PFSK-1 (cell line): ENCODE results near the gene MAD1L1.

Experiments used
- FOXP2 ChIP-seq: optimal IDR thresholded peaks from 2 replicates; pipeline ENCODE3; 2011; ENCODE audit warnings: borderline replicate concordance, control low read depth, inconsistent platforms; ENCODE audit not compliant: insufficient read depth; ENCODE audit errors: extremely low read length, extremely low read depth
- POLR2AphosphoS5 ChIP-seq: IDR thresholded peaks from 2 replicates; pipeline ENCODE4 v1.6.1; 2012; ENCODE audit warnings: low read depth, mild to moderate bottlenecking, control low read depth, low read length, moderate library complexity
- SIN3A ChIP-seq: IDR thresholded peaks from 2 replicates; pipeline ENCODE4 v1.6.1; 2012; ENCODE audit warnings: mild to moderate bottlenecking, low read length, moderate library complexity, borderline replicate concordance; ENCODE audit not compliant: insufficient read depth
- TAF1 ChIP-seq: IDR thresholded peaks from 2 replicates; pipeline ENCODE4 v1.6.1; 2012; ENCODE audit warnings: low read length, control low read depth, borderline replicate concordance; ENCODE audit not compliant: insufficient read depth
- TF ChIP-seq, protein P1 (sequence below), 2 experiments: IDR thresholded peaks; 2 replicates each; pipeline versions ENCODE4 v1.6.1 to v1.8.0; 2011 to 2012; ENCODE audit warnings: low read depth in 2 of 2, low read length in 2 of 2, control low read depth in 1 of 2, inconsistent platforms in 1 of 2, mild to moderate bottlenecking in 1 of 2, moderate library complexity in 1 of 2; ENCODE audit not compliant: insufficient read depth in 1 of 2

The MAD1L1 gene

DNA sequence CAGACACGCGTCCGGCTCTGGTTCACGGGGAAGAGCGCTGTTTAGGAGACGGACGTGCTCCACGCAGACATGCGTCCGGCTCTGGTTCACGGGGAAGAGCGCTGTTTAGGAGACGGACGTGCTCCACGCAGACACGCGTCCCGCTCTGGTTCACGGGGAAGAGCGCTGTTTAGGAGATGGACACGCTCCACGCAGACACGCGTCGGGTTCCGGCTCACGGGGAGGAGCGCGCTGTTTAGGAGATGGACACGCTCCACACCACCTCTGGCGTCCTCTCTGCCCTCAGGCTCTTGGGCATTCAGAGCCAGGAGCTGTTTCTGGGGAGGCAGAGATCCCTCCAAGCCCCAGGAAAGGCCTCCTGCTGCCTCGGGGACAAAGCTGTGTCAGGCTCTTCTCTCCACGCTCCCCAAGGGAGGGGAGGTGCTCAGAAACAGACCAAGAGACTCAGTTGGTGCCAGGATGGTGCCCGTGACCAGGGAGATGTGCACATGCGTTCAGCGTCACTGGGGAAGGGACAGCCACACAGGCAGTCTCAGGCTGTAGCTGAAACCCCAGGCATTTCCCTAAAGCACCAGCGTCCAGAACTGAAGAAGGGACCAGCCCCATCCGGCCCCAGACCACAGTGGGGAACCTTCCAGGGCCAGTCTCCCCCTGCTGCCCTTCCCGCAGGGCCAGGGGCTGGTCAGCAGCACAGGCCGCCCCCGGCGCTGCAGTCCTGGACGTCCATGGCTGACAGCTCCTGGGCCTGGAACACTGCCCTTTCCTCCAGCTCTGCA lies 387.0 kb downstream of the MAD1L1 start:
- TF ChIP-seq POLR2AphosphoS5 (no peak), FOXP2 (no peak), SIN3A (no peak), TAF1 (no peak)
- TF ChIP-seq, protein P1, sequence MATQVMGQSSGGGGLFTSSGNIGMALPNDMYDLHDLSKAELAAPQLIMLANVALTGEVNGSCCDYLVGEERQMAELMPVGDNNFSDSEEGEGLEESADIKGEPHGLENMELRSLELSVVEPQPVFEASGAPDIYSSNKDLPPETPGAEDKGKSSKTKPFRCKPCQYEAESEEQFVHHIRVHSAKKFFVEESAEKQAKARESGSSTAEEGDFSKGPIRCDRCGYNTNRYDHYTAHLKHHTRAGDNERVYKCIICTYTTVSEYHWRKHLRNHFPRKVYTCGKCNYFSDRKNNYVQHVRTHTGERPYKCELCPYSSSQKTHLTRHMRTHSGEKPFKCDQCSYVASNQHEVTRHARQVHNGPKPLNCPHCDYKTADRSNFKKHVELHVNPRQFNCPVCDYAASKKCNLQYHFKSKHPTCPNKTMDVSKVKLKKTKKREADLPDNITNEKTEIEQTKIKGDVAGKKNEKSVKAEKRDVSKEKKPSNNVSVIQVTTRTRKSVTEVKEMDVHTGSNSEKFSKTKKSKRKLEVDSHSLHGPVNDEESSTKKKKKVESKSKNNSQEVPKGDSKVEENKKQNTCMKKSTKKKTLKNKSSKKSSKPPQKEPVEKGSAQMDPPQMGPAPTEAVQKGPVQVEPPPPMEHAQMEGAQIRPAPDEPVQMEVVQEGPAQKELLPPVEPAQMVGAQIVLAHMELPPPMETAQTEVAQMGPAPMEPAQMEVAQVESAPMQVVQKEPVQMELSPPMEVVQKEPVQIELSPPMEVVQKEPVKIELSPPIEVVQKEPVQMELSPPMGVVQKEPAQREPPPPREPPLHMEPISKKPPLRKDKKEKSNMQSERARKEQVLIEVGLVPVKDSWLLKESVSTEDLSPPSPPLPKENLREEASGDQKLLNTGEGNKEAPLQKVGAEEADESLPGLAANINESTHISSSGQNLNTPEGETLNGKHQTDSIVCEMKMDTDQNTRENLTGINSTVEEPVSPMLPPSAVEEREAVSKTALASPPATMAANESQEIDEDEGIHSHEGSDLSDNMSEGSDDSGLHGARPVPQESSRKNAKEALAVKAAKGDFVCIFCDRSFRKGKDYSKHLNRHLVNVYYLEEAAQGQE (IDR thresholded peaks at IDR 0.05; ENCODE audit: insufficient read depth in 1 of 2, low read depth in 2 of 2, low read length in 2 of 2) = no peak

DNA sequence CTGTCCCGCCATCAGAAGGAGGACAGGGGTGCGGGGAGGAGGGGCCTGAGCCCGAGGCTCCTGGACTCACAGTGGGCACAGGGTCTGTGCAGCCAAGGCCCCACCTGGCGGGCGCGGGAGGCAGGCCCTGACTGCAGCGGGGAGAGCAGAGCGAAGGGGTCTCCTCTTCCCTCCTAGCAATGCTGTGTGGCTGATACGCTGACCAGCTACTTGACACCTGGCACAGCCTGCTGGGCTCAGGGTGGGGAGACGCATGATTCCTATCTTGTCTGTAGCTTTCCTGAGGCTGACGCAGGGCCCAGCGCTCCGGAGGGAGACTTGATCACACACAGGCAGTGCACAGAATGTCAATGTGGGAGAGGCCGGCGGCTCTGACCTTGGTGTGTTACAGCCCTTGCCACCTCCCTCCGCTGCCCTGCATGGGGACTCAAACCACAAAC lies 387.8 kb downstream of the MAD1L1 start:
- TF ChIP-seq SIN3A (no peak), TAF1 (no peak), POLR2AphosphoS5 (no peak), FOXP2 (no peak)
- TF ChIP-seq, protein P1 (IDR thresholded peaks at IDR 0.05; ENCODE audit: insufficient read depth in 1 of 2, low read depth in 2 of 2, low read length in 2 of 2) = no peak

DNA sequence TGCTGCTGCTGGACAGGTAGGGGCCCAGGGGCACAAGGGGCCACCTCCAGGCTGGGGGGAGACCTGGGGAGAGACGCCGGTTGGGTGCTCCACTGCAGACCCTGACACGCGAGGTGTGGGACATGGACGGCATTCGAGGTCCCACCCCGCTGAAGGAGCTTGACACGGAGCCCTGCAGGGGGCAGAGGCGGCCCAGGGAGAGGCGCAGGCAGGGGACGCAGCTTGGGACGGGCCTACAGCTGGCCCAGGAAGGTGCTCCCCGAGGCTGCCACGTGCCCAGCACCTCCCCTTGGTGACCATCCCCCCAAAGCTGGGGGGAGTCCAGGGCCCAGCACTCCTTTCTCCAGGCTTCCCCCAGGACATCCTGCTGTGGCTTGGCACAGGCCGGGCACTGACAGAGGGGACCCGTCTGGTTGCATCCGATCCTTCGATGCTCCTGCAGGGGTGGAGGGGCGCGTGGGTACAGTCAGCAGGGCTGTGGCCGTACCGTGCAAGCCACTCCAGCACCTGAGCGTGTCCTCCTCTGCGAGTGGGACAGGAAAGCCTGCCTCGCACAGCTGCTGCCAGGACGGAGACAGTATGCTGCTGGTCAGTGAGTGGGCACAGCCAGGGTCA lies 388.3 kb downstream of the MAD1L1 start:
- TF ChIP-seq, protein P1 (IDR thresholded peaks at IDR 0.05; ENCODE audit: insufficient read depth in 1 of 2, low read depth in 2 of 2, low read length in 2 of 2) = no peak
- TF ChIP-seq TAF1 (no peak), FOXP2 (no peak), POLR2AphosphoS5 (no peak), SIN3A (no peak)

DNA sequence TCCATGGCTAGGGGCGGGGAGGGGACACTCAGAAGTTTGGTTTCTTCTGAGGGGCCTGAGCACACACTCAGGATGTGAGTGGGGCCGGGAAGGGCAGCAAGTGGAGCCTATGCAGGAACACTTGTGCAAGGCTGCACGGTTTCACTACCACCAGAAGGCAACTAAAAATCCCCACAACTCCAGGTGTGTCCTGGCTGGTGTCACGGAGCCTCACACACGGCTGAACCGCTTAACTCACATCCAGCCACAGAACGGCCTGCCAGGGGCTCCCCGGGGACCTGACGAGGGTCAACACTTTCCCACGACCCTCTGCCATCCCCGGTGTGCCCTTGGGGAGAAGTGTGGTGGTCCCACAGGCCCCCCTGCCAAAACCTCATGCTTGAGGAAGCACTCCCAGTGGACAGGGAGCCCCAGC lies 388.8 kb downstream of the MAD1L1 start:
- TF ChIP-seq TAF1 (no peak), SIN3A (no peak), POLR2AphosphoS5 (no peak), FOXP2 (no peak)
- TF ChIP-seq, protein P1 (IDR thresholded peaks at IDR 0.05; ENCODE audit: insufficient read depth in 1 of 2, low read depth in 2 of 2, low read length in 2 of 2) = no peak
